HG03196 (cell line): ENCODE data around the gene TDO2.
A peak's percentile ranks its signal among the peaks of the same experiment; 100 is the strongest.

Experiments used
- ATAC-seq: cut with Tn5 transposase; IDR thresholded peaks from one replicate; pipeline ENCODE4 v1.9.1; 2021; ENCODE audit not compliant: unreplicated experiment

Gene TDO2

DNA sequence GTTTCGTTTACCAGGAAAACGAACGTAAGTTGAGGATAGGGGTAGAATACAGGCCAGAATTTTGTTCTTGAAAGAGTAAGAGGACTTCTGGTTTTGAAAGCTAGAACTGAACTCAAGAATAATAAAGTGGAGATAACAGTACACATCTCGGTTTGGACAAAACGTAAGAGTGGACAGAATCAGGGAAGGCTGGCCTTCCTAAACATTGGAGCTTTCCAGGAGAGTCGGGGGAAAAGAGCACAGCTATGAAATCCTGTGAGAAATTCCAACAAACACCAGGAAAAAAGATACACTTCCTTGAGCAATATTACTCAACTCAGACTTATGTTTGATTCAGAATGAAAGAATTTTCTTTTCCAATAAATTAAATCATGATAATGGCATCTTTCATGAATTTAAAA is 49.0 kb downstream of the TDO2 start:
- ATAC-seq = no peak

DNA sequence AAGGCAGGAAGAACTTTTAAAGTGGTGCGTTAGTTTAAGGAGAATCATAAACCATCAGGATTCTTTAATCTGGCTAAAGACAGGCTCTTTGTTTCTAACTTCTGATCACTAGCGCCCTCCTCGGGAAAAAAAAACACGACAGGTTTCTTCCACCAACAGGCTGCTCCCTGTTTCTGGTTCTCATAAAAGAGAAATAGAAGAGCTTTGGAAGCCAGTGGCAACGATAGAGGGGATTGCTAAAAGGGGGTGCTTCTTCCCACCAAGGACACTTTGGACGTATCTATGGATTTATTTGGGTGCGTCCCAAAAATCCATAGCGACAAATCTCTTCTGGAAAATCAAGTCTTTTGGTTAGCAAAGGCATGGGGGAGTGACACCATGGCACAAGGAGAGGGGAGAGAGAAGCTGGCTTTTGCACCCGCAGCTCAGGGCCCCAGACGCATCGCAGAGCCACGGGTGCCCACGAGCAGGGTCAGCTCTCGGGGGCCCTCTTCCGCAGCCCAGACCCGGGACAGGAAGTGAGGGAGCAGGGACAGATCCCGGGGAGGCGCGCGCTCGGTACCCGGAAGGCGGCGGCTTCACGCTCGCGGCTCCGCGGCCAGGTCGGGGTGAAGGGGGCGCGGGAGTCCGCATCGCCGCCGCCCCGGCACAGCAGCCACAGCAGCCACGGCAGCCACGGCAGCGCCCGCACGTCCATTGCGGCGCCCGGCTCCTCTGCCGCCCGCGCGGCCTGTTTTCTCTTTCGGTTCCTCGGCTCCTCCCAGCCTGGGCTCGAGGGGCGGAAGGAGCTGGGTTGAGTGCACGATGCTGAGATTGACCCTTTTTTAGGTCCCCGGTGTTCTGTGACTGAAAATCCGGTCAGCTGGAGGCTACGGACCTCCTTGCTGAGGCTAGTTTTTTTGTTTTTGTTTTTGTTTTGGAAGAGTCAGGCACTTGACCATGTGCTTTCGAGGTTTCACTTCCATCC is 49.9 kb downstream of the TDO2 start, which contains the start of gene CTSO:
Gene CTSO, minus strand, starts transcription at position 716 of the 967 bp plus-strand sequence. Its CDS starts 19 bp downstream, at position 697.
- ATAC-seq = peak; percentile 95

DNA sequence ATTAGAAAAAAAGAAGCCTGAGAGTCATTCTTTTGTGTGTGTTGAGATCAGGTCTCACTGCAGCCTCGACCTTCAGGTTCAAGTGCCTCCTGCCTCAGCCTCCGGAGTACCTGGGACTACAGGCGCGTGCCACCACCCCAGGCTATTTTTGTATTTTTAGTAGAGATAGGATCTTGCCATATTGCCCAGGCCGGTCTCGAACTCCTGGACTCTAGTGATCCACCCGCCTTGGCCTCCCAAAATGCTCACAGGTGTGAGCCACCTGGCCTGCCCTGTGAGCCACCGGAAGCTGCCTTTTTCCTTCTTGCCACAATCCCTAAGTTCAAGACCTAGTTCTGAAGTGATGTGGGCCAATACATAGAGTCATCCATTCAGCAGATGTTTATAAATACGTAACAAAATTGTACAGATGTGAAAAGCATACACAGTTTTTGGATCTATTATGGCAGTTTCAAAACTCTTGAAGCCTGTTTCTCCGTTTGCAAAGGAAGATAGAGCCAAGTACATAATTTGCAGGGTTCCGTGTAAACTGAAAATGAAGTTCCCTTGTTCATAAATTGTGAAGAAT is 50.7 kb downstream of the TDO2 start:
- no peak for ATAC-seq

DNA sequence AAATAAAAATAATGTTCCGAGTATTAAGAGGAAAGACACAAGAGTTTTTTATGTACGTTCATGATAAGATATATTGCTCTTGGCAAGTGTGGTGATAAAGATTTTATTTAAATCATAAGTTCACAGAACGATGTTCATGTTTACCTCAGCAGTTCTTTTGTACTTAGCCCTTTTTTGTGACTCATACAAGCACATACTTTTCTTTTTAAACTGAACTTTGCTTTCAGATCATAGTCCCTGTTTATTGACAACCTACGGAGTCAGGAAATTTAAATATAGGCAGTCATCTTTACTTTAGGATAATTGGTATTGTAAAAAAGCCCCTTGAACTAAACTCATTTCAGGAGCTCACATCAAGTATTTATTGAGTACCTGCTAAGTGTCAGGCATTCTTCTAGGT is 51.4 kb downstream of the TDO2 start:
- no peak for ATAC-seq

DNA sequence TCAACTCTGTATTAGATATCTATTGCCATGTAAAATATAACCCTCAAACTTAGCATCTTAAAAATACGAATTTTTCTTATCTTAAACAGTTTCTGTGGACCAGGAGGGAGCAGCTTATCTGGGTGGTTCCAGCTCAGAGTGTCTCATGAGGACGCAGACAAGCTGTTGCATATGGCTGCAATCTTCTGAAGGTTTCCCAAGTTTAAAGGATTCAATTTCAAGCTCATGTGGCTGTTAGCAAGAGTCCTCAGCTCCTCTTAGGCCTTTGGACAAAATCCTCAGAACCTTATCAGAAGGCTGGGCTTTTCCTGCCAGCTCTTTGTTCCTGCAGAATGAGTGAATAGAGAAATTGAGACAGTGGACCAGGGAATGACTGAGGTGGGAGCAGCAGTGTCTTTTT is 53.0 kb downstream of the TDO2 start:
- ATAC-seq = no peak

DNA sequence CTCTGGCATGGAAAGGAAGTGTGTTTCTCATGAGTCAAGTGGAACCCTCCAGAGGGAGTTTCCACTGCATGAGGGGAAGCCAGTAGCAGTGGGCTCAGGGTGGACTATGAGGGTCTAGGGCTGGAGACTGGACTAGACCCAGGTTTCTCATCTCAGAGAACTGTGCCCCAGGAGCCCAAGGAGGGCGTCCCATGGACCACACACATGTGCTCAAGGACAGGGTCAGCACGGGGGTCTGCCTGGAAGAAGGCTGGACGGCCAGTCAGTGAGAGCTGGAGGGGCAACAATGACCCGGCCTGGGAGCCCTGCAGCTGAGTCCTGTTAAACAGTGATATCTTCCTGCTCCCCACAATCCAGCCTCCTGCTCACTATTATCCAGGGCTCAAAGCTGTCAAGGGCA is 55.9 kb downstream of the TDO2 start:
- ATAC-seq = no peak

DNA sequence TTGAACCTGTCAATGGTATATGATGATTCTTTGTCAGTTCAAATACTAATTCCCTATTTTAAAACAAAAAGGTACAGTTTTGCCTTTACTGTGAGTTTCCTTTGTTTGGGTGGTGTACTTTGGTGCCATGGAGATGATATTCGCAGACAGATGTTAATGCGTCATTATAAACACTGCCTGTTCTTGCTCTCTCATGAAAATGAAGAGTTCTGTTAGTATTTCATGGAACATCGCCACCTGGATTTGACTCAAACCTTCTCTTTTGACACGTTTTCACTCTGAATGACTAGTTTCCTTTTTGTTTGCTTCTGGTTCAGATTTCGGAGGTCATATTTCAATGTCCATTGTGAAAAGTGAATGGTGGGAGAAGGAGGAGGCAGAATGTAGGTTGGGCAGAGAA is 57.0 kb downstream of the TDO2 start:
- ATAC-seq = no peak

DNA sequence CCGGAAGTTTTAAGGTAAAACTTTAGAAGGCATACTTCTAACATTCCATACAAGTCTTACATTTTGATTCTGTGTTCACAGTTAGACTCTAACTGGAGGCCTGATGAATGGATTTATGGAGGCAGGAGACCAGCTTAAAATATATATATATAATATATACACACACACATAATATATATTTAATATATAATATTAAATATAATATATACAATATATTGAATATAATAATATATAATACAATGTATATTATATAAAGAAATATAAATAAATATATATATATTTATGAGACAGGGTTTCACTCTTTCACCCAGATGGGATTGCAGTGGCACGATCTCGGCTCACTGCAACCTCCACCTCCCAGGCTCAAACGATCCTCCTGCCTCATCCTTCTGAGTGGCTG is 58.1 kb downstream of the TDO2 start:
- no peak for ATAC-seq

DNA sequence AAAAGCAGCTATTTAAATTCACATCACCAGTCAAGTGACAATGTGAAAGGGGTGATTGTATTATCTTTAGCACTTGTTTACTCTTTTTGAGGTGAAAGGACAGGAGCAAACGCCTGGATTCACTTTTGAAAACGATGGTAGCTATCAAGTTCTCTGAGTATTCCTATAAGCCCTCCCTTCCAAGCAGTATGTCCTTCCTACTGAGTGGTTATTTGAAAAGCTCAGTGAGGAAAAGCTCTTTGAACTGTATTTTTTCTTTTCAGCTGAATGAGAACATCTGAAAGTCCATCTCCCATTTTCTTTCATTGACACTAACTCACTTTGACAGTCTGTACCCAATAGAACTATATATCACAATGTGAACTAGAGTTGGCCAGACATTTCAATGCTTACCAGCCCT is 59.3 kb downstream of the TDO2 start:
- no peak for ATAC-seq

DNA sequence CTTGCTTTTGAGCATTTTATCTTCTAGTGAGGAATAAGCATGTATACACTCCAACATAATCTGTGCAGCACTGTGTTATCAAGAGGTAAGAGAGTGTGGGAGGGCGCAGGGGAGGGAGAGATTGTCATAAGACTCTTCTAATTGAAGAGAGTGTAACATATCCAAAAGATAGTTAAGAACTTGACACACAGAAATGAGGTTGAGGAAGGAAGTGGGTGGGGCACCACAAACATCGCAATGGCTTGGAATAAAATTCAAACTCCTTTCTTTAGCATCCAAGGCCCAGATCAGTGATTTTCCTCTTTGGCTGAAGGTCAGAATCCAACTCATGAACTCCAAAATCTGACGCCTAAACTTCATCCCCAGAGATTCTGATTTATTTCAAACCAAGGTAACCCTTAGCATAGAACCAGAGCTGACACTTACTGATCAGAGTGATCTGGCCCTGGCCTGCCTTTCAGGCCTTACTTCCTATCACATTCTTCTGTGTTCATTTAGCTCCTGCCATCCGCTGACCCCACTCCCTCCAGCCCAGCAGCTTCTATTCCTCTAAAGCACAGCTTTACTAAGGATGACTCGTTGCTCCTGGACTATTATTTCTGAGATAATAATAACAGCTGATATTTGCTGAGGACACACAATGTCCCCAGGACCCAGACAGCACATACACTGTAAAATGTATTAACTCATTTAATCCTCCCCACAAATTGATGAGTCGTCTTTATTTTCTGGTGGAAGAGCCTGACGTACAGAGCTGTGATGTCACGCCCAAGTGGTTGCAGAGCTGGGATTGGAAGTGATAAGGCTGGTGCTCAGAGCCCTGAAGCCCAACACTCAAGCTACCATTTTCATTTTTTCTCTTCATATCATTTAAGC is 60.8 kb downstream of the TDO2 start:
- no peak for ATAC-seq

DNA sequence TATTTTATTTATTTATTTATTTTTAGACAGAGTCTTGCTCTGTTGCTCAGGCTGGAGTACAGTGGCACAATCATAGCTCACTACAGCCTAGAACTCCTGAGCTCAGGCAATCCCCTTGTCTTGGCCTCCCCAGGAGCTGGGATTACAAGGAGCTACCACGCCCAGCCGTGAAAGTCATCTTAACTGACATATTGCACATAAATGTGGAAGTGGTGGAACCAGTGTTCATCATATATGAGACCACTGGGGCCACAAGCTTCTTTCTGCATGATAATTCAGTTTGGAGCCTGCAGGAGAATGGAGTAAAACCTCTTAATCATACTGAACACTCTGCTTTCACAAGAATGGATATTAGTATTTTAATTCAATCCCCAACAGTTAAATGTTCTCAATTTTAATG is 62.7 kb downstream of the TDO2 start:
- no peak for ATAC-seq

DNA sequence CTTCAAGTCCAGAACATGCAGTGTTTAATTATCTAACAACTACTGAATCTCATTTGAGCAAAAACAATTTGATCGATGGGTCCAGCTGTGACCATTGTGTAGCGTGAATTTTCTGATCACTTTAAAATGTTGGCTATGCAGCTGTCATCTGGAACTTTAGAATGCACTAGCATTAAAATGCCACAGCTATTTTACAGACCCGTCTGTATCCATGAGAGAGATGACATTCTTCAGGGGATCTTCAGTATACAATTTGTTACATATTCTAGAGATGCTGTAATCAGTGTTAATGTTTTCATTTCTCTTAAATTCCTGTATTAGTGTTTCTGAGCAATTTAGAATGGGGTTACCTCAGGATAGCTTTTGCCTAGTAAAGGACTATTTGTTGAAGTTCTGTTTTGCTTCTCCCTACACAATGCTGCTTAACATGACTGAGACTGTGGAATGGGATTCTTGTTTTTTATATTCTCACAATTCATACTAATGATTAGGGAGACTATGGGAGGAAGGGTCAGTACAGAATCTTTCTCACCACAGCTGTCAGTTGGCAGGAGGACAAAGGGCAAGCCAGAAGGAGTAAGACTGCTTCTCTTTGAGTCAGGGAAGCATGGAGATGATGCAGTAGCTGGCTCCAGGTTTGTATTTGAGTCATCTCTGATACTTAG is 63.4 kb downstream of the TDO2 start:
- ATAC-seq = no peak
